ENCODE data around the gene FUT2.
"Not testable (repeated sequence)": the region's sequence is repeated elsewhere in the genome, so short reads cannot be mapped to it uniquely, and the experiment has no call there.

The FUT2 gene

GRCh38 chr19:48671446-48671995, 24.2 kb upstream of the FUT2 start:
- DNase-seq: no peak

GRCh38 chr19:48672994-48673393, 22.8 kb upstream of the FUT2 start, which contains the start of gene NTN5:
Gene NTN5, minus strand, starts transcription at chr19:48673017. Its CDS starts 2,031 bp downstream, at chr19:48670986.
- DNase-seq: no peak

- no peak for DNase-seq
Observed at GRCh38 chr19:48673436-48674100, 22.2 kb upstream of the FUT2 start.

GRCh38 chr19:48674216-48674809, 21.5 kb upstream of the FUT2 start:
- DNase-seq: no peak

GRCh38 chr19:48674921-48675824, 20.6 kb upstream of the FUT2 start:
- peak; percentile 62 for DNase-seq

GRCh38 chr19:48676487-48676886, 19.3 kb upstream of the FUT2 start:
- no peak for DNase-seq

GRCh38 chr19:48676887-48677286, 18.9 kb upstream of the FUT2 start:
- DNase-seq: no peak

- no peak for DNase-seq
Observed at GRCh38 chr19:48678201-48678600, 17.6 kb upstream of the FUT2 start.

GRCh38 chr19:48680006-48680405, 15.8 kb upstream of the FUT2 start:
- not testable (repeated sequence) for DNase-seq

- no peak for DNase-seq
Observed at GRCh38 chr19:48680436-48681126, 15.2 kb upstream of the FUT2 start.

- no peak for DNase-seq
Observed at GRCh38 chr19:48681127-48681470, 14.7 kb upstream of the FUT2 start.

GRCh38 chr19:48683349-48683748, 12.4 kb upstream of the FUT2 start:
- no peak for DNase-seq

- DNase-seq: no peak
Observed at GRCh38 chr19:48685583-48685982, 10.2 kb upstream of the FUT2 start.

GRCh38 chr19:48686088-48686487, 9.7 kb upstream of the FUT2 start:
- no peak for DNase-seq

GRCh38 chr19:48686637-48687036, 9.1 kb upstream of the FUT2 start:
- DNase-seq: not testable (repeated sequence)

GRCh38 chr19:48687776-48688175, 8.0 kb upstream of the FUT2 start:
- DNase-seq: no peak

GRCh38 chr19:48689449-48689848, 6.3 kb upstream of the FUT2 start:
- DNase-seq: no peak

GRCh38 chr19:48693629-48694028, 2.1 kb upstream of the FUT2 start:
- not testable (repeated sequence) for DNase-seq

- no peak for DNase-seq
Observed at GRCh38 chr19:48696353-48697010, 711 bp downstream of the FUT2 start.

GRCh38 chr19:48698046-48698445, 2.3 kb downstream of the FUT2 start:
- no peak for DNase-seq

- DNase-seq: no peak
Observed at GRCh38 chr19:48702701-48703100, 6.9 kb downstream of the FUT2 start.

- no peak for DNase-seq
Observed at GRCh38 chr19:48703316-48703715, 7.5 kb downstream of the FUT2 start.
